Psoas muscle (tissue), 8 donors: ENCODE measurements around the gene C11orf71. TPM values are rescaled to one million over a fixed set of nuclear protein-coding genes. Genes with fewer than 3 reads are reported as not detected.

Experiments
- ATAC-seq, 4 donors: fragments of 200-7000 bp; cut with Tn5 transposase; one replicate each; pipeline ENCODE4 v1.9.1; 2020; ENCODE audit warnings: moderate library complexity in 3 of 4, mild to moderate bottlenecking in 2 of 4
- DNase-seq, 2 donors: peaks; one replicate each; pipeline ENCODE4 v3.0.0-alpha.2; 2020
- H3K27ac ChIP-seq: fragments of 200-600 bp; one replicate; pipeline ENCODE4 v1.8.0; 2022
- H3K27me3 ChIP-seq, 3 donors: fragments of 200-600 bp in 1 of 3; one replicate each; pipeline versions ENCODE4 v1.6.1 to v1.8.0; 2013 to 2022; ENCODE audit warnings: low read length in 2 of 3, mild to moderate bottlenecking in 2 of 3, moderate library complexity in 1 of 3; ENCODE audit not compliant: insufficient read depth in 3 of 3
- H3K36me3 ChIP-seq, 2 donors: fragments of 200-600 bp in 1 of 2; one replicate each; pipeline versions ENCODE4 v1.6.1 to v1.8.0; 2013 to 2022; ENCODE audit warnings: low read depth in 1 of 2, mild to moderate bottlenecking in 1 of 2, moderate library complexity in 1 of 2; ENCODE audit not compliant: insufficient read depth in 1 of 2
- H3K4me1 ChIP-seq: fragments of 200-600 bp; one replicate; pipeline ENCODE4 v1.8.0; 2022
- H3K4me3 ChIP-seq: fragments of 200-600 bp; one replicate; pipeline ENCODE4 v1.8.0; 2022; ENCODE audit warnings: mild to moderate bottlenecking
- H3K9me3 ChIP-seq: fragments of 200-600 bp; one replicate; pipeline ENCODE4 v1.8.0; 2022
- CTCF ChIP-seq: fragments of 200-600 bp; IDR thresholded peaks from one replicate; pipeline ENCODE4 v1.8.0; 2022; ENCODE audit warnings: antibody characterized with exemption
- WGBS, 3 donors: extraction: QIAGEN DNeasy Blood & Tissue Kit; methylation state at CpG; one replicate each; pipeline versions ENCODE4 v1.1.6 to v1.1.7; 2013; 5-methylcytosine and 5-hydroxymethylcytosine counted together
- intact Hi-C, 2 donors: fragments of 100-400 bp; cut with DNase I; formaldehyde crosslinking; loops; one replicate each; pipeline versions ENCODE4 v1.11.0 to v1.14.2; 2022
- polyA plus RNA-seq, 3 donors: library from polyadenylated mRNA; stranded (reverse); fragments of 200-250 nt; gene quantifications; one replicate each; pipeline ENCODE4 v1.2.3, GENCODE V29; 2013
- total RNA-seq, 4 donors: library from RNA; stranded (reverse); fragmentation: NEBNext Ultra II Directional in 2 of 4; extraction: Animal tissue kit (Norgen Biotek cat#: 25700) in 2 of 4; gene quantifications; one replicate each; pipeline versions ENCODE4 v1.2.1 to v1.2.4, GENCODE V29; 2021 to 2023
- donor health status: healthy with polysubstance abuse.
- donor health status: DM: no; HTN: no; CAD: no; lungs with moderate emphysema.
- donor health status: Bipolar disorder and iron deficiency.
- donor health status: healthy.
- donor health status: DM: yes; HTN: yes; CAD: no.
- donor health status: DM: no; HTN: no; CAD: no.
- donor health status: DM: no; HTN: no; CAD: no.
- donor health status: DM: yes; HTN: yes; CAD: no.

C11orf71 gene
- total and polyA plus RNA-seq, 7 donors: 3.4 to 18.1 (median 10.7) TPM

- Histone ChIP-seq H3K27me3 (no peaks in the 10 kb centered on the region), H3K36me3 (peaks cover 11 to 84% of the 10 kb centered on the region in 2 donors), H3K27ac (no peak overlapping the region), H3K4me1 (peaks cover 8% of the 10 kb centered on the region), H3K4me3 (no peak overlapping the region), H3K9me3 (no peaks in the 10 kb centered on the region)
- no peak for TF ChIP-seq CTCF
- intact Hi-C loops: no loop called here
- ATAC-seq (no peak), DNase-seq (no peak)
- WGBS, 3 donors: 75 to 87% (median 85%) methylated on average over 2 of the region's 2 CpGs
Observed at GRCh38 chr11:114447444-114447843, 47.1 kb upstream of the C11orf71 start.

DNA sequence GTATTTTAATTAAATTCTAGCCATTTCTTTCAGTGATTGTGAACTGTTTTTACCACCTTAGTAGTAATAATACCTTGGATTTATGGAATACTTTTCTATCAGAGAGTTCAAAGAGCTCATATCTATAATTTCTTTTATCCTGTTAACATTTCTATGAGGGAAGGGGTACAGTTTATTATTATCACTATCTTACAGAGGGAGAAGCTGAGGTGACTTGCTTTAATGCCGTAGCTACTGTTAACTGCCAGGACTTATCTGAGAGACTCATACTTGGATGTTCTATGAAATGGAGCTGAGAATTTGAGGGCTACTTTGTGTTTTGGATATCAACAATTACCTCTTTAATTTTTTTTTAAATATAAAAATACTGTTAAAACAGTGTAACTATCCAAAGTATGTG is 42.2 kb upstream of the C11orf71 start:
- DNase-seq (no peak), ATAC-seq (no peak)
- 83 to 89% (median 88%) methylated on average over 1 of the region's 1 CpG for WGBS, 3 donors
- TF ChIP-seq CTCF: no peak
- no peak overlapping the region for H3K4me3 ChIP-seq
- peaks cover 11 to 37% of the 10 kb centered on the region in 2 donors for H3K36me3 ChIP-seq
- H3K4me1 ChIP-seq: peaks cover 23% of the 10 kb centered on the region
- intact Hi-C loops: no loop called here
- no peaks in the 10 kb centered on the region for H3K9me3 ChIP-seq
- no peak overlapping the region for H3K27ac ChIP-seq
- no peaks in the 10 kb centered on the region for H3K27me3 ChIP-seq

- no peak for TF ChIP-seq CTCF
- intact Hi-C loops: loop anchor here in 1 of 2 donors (2.0 kb wide), 1 partner anchor 95 kb away; no protein-coding TSS in a partner anchor
- no peak for DNase-seq
- H3K27me3 ChIP-seq: no peaks in the 10 kb centered on the region
- peaks cover 23% of the 10 kb centered on the region for H3K4me1 ChIP-seq
- H3K27ac ChIP-seq: no peak overlapping the region
- peak overlapping the region; percentile 92 for H3K4me3 ChIP-seq
- WGBS, 3 donors: 81 to 85% (median 84%) methylated on average over 2 of the region's 2 CpGs
- H3K9me3 ChIP-seq: no peaks in the 10 kb centered on the region
- peaks cover 11 to 32% of the 10 kb centered on the region in 2 donors for H3K36me3 ChIP-seq
- ATAC-seq: no peak
Observed at GRCh38 chr11:114441921-114442320, 41.6 kb upstream of the C11orf71 start.

DNA sequence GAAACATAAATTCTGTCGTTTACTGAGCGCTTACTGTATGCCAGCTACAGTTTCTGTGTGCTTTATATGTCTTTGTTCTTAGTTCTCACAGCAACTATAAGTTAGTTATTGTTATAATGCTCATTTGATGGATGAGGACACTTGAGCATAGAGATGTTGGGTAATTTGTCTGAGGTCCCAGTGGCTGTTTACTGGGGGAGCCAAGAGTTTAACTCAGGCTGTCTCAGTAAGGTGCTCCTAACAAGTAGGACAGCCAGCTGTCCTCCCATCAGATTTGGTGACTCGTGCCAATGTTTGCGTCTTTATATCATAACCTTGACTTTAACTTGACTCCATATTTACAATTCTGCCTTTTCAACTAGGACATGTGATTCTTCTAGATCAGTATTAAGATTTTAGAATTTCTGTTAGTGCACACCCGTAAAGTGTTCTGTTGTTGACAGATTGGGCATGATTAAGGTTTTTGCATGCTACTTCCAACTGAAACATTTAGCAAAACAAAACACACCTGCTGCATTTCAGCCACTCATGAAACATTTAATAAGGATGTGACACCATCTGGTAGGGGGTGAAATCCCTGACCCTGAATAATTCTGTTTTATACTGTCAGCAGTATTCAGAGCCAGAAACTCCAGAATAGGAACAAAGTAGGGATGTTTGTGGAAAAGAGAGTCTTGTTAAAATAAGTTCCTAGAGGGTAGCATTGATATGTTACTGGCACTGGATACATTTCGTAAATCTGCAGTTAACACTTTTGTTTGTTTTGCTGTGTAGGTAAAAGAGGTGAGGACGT is 40.9 kb upstream of the C11orf71 start:
- intact Hi-C loops: loop anchor here in 1 of 2 donors (2.0 kb wide), 1 partner anchor 94 kb away; no protein-coding TSS in a partner anchor
- TF ChIP-seq CTCF: no peak

More for the DNA sequence above, 40.9 kb upstream of the C11orf71 start:
- Histone ChIP-seq H3K4me3 (peak overlapping the region; percentile 92), H3K27me3 (no peaks in the 10 kb centered on the region), H3K9me3 (no peaks in the 10 kb centered on the region), H3K27ac (peak overlapping the region; percentile 85), H3K4me1 (peaks cover 23% of the 10 kb centered on the region), H3K36me3 (peaks cover 8 to 26% of the 10 kb centered on the region in 2 donors)
- ATAC-seq: peak in 2 of 4 donors; percentile 28
- WGBS, 3 donors: 50 to 64% (median 59%) methylated on average over 7 of the region's 7 CpGs
- DNase-seq: no peak
